Measurements from ENCODE around the gene KCNQ2.

Gene KCNQ2

GRCh38 chr20:63379296-63379695 is 93.2 kb downstream of the KCNQ2 start:
- no peak for DNase-seq

GRCh38 chr20:63378626-63379025 is 93.8 kb downstream of the KCNQ2 start:
- no peak for DNase-seq

GRCh38 chr20:63377951-63378381 is 94.5 kb downstream of the KCNQ2 start:
- DNase-seq: no peak

GRCh38 chr20:63377256-63377941 is 95.1 kb downstream of the KCNQ2 start:
- no peak for DNase-seq

GRCh38 chr20:63376283-63377250 is 95.9 kb downstream of the KCNQ2 start:
- DNase-seq: no peak

GRCh38 chr20:63375438-63375837 is 97.0 kb downstream of the KCNQ2 start:
- no peak for DNase-seq

- DNase-seq: no peak
Observed at GRCh38 chr20:63374504-63374903, 98.0 kb downstream of the KCNQ2 start.

GRCh38 chr20:63373996-63374395 is 98.5 kb downstream of the KCNQ2 start:
- no peak for DNase-seq

- no peak for DNase-seq
Observed at GRCh38 chr20:63372971-63373885, 99.2 kb downstream of the KCNQ2 start.

GRCh38 chr20:63371291-63371865 is 101.1 kb downstream of the KCNQ2 start:
- DNase-seq: no peak

GRCh38 chr20:63370618-63371187 is 101.8 kb downstream of the KCNQ2 start:
- no peak for DNase-seq

- no peak for DNase-seq
Observed at GRCh38 chr20:63369724-63370617, 102.5 kb downstream of the KCNQ2 start.

GRCh38 chr20:63369024-63369530 is 103.4 kb downstream of the KCNQ2 start:
- DNase-seq: no peak

GRCh38 chr20:63368151-63368550 is 104.3 kb downstream of the KCNQ2 start:
- DNase-seq: no peak

- DNase-seq: no peak
Observed at GRCh38 chr20:63367446-63368055, 104.9 kb downstream of the KCNQ2 start.

- DNase-seq: no peak
Observed at GRCh38 chr20:63366390-63367365, 105.8 kb downstream of the KCNQ2 start.

GRCh38 chr20:63365601-63366389 is 106.7 kb downstream of the KCNQ2 start:
- no peak for DNase-seq

Measured in CD4-positive, alpha-beta T cell treated with Interferon gamma for 1 hour (primary cell).